Activated CD4-positive, alpha-beta T cell treated with anti-CD3 and anti-CD28 coated beads for 36 hours (primary cell): ENCODE measurements around the gene EPM2A. TPM values are rescaled to one million over a fixed set of nuclear protein-coding genes. Genes with fewer than 3 reads are reported as not detected.

Experiments
- ATAC-seq: fragments of 200-7000 bp; cut with Tn5 transposase; one replicate; pipeline ENCODE4 v1.10.0; 2021; ENCODE audit warnings: mild to moderate bottlenecking, moderate library complexity
- CTCF ChIA-PET: fragments of 350-600 bp; sonication (Branson Sonifier 250); formaldehyde crosslinking; loops from one replicate; lab custom pipeline; 2021; ENCODE audit warnings: antibody characterized with exemption; lab: Charles Lee
- POLR2A ChIA-PET: fragments of 350-600 bp; sonication (Branson Sonifier 250); formaldehyde crosslinking; loops from one replicate; lab custom pipeline; 2021; ENCODE audit warnings: antibody characterized with exemption, inconsistent platforms; lab: Charles Lee
- DNase-seq: peaks from one replicate; pipeline ENCODE4 v3.0.0-alpha.2; 2020
- H3K27ac Mint-ChIP-seq: one replicate; pipeline ENCODE4 v1.8.0; 2021; ENCODE audit warnings: mixed read lengths
- H3K27me3 Mint-ChIP-seq: one replicate; pipeline ENCODE4 v1.8.0; 2021; ENCODE audit warnings: mixed read lengths
- H3K36me3 Mint-ChIP-seq: one replicate; pipeline ENCODE4 v1.8.0; 2021; ENCODE audit warnings: low read depth, mixed read lengths
- H3K4me1 Mint-ChIP-seq: one replicate; pipeline ENCODE4 v1.8.0; 2021; ENCODE audit warnings: mixed read lengths
- H3K4me3 Mint-ChIP-seq: one replicate; pipeline ENCODE4 v1.8.0; 2021; ENCODE audit warnings: mild to moderate bottlenecking, moderate library complexity, mixed read lengths
- H3K9me3 Mint-ChIP-seq: one replicate; pipeline ENCODE4 v1.8.0; 2021; ENCODE audit warnings: low read depth, mixed read lengths
- intact Hi-C, 2 experiments: fragments of 100-400 bp; cut with DNase I in 1 of 2; cut with micrococcal nuclease in 1 of 2; formaldehyde crosslinking; loops; one replicate each; pipeline versions ENCODE4 v1.14.2 to v1.15.1; 2022 to 2024; cut with DNase I, micrococcal nuclease
- total RNA-seq, 2 experiments: library from RNA; stranded (reverse); gene quantifications; one replicate each; pipeline ENCODE4 v1.2.3, GENCODE V29; 2021

EPM2A gene
- total RNA-seq, 2 experiments from 2014 or later: 6.7 to 7.2 TPM

GRCh38 chr6:145603424-145603833 is 131.9 kb downstream of the EPM2A start:
- Mint-ChIP-seq H3K4me1 (no peaks in the 10 kb centered on the region), H3K27ac (no peak overlapping the region), H3K9me3 (no peaks in the 10 kb centered on the region), H3K36me3 (no peaks in the 10 kb centered on the region), H3K4me3 (no peak overlapping the region), H3K27me3 (peaks cover 2% of the 10 kb centered on the region)
- CTCF ChIA-PET: interaction anchor here (2.3 kb wide), 1 partner anchor 30 kb away, joined by 6 read pairs; no protein-coding TSS in a partner anchor
- DNase-seq (no peak), ATAC-seq (no peak)
- POLR2A ChIA-PET: no interaction called here
- intact Hi-C loops: no loop called here

- H3K27ac Mint-ChIP-seq: no peak overlapping the region
- H3K9me3 Mint-ChIP-seq: no peaks in the 10 kb centered on the region
- DNase-seq: no peak
- H3K27me3 Mint-ChIP-seq: peaks cover 2% of the 10 kb centered on the region
- no peak for ATAC-seq
- intact Hi-C loops: no loop called here
- H3K4me1 Mint-ChIP-seq: no peaks in the 10 kb centered on the region
- ChIA-PET POLR2A (no interaction called here), CTCF (no interaction called here)
- no peak overlapping the region for H3K4me3 Mint-ChIP-seq
- no peaks in the 10 kb centered on the region for H3K36me3 Mint-ChIP-seq
Measured at GRCh38 chr6:145602726-145603326, 132.5 kb downstream of the EPM2A start.

- Mint-ChIP-seq H3K36me3 (no peaks in the 10 kb centered on the region), H3K4me3 (no peak overlapping the region), H3K27ac (no peak overlapping the region), H3K4me1 (no peaks in the 10 kb centered on the region), H3K9me3 (no peaks in the 10 kb centered on the region), H3K27me3 (peaks cover 2% of the 10 kb centered on the region)
- intact Hi-C loops: no loop called here
- DNase-seq (no peak), ATAC-seq (no peak)
- CTCF ChIA-PET: no interaction called here
- POLR2A ChIA-PET: no interaction called here
Measured at GRCh38 chr6:145601397-145601796, 133.9 kb downstream of the EPM2A start.

- Mint-ChIP-seq H3K36me3 (no peaks in the 10 kb centered on the region), H3K4me1 (no peaks in the 10 kb centered on the region), H3K9me3 (no peaks in the 10 kb centered on the region), H3K27me3 (peaks cover 2% of the 10 kb centered on the region), H3K4me3 (no peak overlapping the region), H3K27ac (no peak overlapping the region)
- CTCF ChIA-PET: no interaction called here
- DNase-seq: no peak
- POLR2A ChIA-PET: no interaction called here
- ATAC-seq: no peak
- intact Hi-C loops: no loop called here
Measured at GRCh38 chr6:145600299-145600698, 135.0 kb downstream of the EPM2A start.

GRCh38 chr6:145588981-145589380 is 146.3 kb downstream of the EPM2A start:
- Mint-ChIP-seq H3K4me1 (no peaks in the 10 kb centered on the region), H3K36me3 (no peaks in the 10 kb centered on the region), H3K4me3 (no peak overlapping the region), H3K27ac (no peak overlapping the region), H3K27me3 (peaks cover 7% of the 10 kb centered on the region), H3K9me3 (no peaks in the 10 kb centered on the region)
- ATAC-seq: no peak
- ChIA-PET POLR2A (no interaction called here), CTCF (no interaction called here)
- DNase-seq: no peak
- intact Hi-C loops: no loop called here

GRCh38 chr6:145587334-145587733 is 148.0 kb downstream of the EPM2A start:
- H3K27ac Mint-ChIP-seq: no peak overlapping the region
- CTCF ChIA-PET: no interaction called here
- H3K4me3 Mint-ChIP-seq: no peak overlapping the region
- no peaks in the 10 kb centered on the region for H3K4me1 Mint-ChIP-seq
- no peaks in the 10 kb centered on the region for H3K9me3 Mint-ChIP-seq
- ATAC-seq (no peak), DNase-seq (no peak)
- intact Hi-C loops: no loop called here
- no peaks in the 10 kb centered on the region for H3K36me3 Mint-ChIP-seq
- peaks cover 9% of the 10 kb centered on the region for H3K27me3 Mint-ChIP-seq
- POLR2A ChIA-PET: no interaction called here

GRCh38 chr6:145583753-145584152 is 151.6 kb downstream of the EPM2A start:
- Mint-ChIP-seq H3K9me3 (peaks cover 2% of the 10 kb centered on the region), H3K27me3 (peaks cover 12% of the 10 kb centered on the region), H3K4me3 (no peak overlapping the region), H3K36me3 (peaks cover 1% of the 10 kb centered on the region), H3K4me1 (no peaks in the 10 kb centered on the region), H3K27ac (no peak overlapping the region)
- no peak for DNase-seq
- ChIA-PET POLR2A (no interaction called here), CTCF (interaction anchor here (0.6 kb wide), 1 partner anchor 25 kb away, joined by 3 read pairs; no protein-coding TSS in a partner anchor)
- no peak for ATAC-seq
- intact Hi-C loops: no loop called here

Other genes with a start within 250 kb of the EPM2A start
- 1 to 10 TPM; 2.3 to 2.8 TPM for gene FBXO30, start 79.3 kb upstream of the EPM2A start, total RNA-seq
- 10 to 100 TPM; 12.6 to 14.2 TPM for gene SHPRH, start 228.8 kb upstream of the EPM2A start, total RNA-seq